ENCODE data around the gene RNF141. TPM values are rescaled to one million over a fixed set of nuclear protein-coding genes. Genes with fewer than 3 reads are reported as not detected.

RNF141 gene
- total and polyA plus RNA-seq, 10 of the 15 experiments (the other 5 are each of a cell fraction or from before 2014, with no cell fraction given): 7.6 to 36.8 (median 13.6) TPM

DNA sequence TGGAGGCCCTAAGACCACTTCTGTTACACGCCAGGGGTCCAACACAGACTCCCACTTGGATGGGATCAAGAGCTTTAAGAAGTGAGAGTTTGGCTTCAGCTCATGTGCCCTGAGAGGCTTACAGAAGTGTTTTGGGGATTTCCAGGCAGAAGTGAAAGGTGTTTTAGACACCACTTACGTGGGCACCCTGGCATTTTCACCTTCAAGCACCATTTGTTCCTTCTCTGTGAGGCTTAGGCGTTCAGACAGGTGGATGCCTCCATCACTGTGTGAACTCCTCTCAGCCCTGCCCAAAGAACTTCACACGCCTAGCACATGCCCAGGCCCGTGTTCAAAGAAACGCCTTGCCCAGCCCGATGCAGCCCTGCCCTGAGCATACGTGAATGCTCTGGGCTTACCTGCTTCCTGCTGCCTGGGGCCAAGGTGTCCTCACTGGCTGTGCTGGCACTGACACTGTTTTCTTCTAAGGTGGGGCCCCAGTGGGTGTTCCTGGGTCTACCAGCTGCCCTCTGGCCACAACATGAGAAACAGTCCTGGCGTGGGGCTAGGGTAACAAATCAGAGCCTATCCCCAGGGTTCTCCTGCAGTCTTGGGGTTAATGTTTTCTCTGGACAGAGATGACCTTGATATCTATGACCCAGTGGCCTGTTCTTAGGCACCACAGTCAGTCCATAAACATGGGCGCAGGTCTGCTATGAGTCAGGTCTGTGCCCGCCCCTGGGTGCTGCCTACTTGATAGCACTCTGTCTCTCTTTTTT, 51.9 kb downstream of the RNF141 start:
- ATAC-seq (peak; percentile 90), FAIRE-seq (peak; percentile 13)
- POLR2A ChIA-PET: interaction anchor here (0.6 to 2.3 kb wide), 6 partner anchors 19 to 320 kb away, joined by 3 to 12 read pairs (median 4); partner anchors contain the start of genes AMPD3, EIF4G2 and RNF141
- no peak for TF ChIP-seq ATF7 (IDR thresholded peaks at IDR 0.05; ENCODE audit: low read depth)
- no peak for TF ChIP-seq MTA3 (IDR thresholded peaks at IDR 0.05; ENCODE audit: borderline replicate concordance, low read length)
- TF ChIP-seq ESRRA (IDR thresholded peaks at IDR 0.05; ENCODE audit: low read length): no peak
- TF ChIP-seq MEF2A (IDR thresholded peaks at IDR 0.05; ENCODE audit: insufficient read depth, low read depth, low read length): no peak
- TF ChIP-seq, protein P1, sequence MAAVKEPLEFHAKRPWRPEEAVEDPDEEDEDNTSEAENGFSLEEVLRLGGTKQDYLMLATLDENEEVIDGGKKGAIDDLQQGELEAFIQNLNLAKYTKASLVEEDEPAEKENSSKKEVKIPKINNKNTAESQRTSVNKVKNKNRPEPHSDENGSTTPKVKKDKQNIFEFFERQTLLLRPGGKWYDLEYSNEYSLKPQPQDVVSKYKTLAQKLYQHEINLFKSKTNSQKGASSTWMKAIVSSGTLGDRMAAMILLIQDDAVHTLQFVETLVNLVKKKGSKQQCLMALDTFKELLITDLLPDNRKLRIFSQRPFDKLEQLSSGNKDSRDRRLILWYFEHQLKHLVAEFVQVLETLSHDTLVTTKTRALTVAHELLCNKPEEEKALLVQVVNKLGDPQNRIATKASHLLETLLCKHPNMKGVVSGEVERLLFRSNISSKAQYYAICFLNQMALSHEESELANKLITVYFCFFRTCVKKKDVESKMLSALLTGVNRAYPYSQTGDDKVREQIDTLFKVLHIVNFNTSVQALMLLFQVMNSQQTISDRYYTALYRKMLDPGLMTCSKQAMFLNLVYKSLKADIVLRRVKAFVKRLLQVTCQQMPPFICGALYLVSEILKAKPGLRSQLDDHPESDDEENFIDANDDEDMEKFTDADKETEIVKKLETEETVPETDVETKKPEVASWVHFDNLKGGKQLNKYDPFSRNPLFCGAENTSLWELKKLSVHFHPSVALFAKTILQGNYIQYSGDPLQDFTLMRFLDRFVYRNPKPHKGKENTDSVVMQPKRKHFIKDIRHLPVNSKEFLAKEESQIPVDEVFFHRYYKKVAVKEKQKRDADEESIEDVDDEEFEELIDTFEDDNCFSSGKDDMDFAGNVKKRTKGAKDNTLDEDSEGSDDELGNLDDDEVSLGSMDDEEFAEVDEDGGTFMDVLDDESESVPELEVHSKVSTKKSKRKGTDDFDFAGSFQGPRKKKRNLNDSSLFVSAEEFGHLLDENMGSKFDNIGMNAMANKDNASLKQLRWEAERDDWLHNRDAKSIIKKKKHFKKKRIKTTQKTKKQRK (IDR thresholded peaks at IDR 0.05; ENCODE audit: low read depth, low read length): no peak
- TF ChIP-seq POLR2A (IDR thresholded peaks at IDR 0.05; ENCODE audit: low read depth, low read length): no peak
- TF ChIP-seq TCF12 (IDR thresholded peaks at IDR 0.05; ENCODE audit: low read depth, low read length): peak; percentile 61; the same call in 1 of the 2 replicates
- TF ChIP-seq STAT1 (conservative IDR thresholded peaks at IDR 0.05): no peak
- TF ChIP-seq CHD1 (IDR thresholded peaks at IDR 0.05; ENCODE audit: low read depth, low read length): no peak
- TF ChIP-seq FOXM1 (IDR thresholded peaks at IDR 0.05; ENCODE audit: low read depth, low read length): no peak
- 0 out of 2 replicates have a peak, but pooled peaks have one; percentile 38 for TF ChIP-seq RCOR1 (conservative IDR thresholded peaks at IDR 0.05; ENCODE audit: low read depth, low read length)
- no peak for TF ChIP-seq BACH1 (IDR thresholded peaks at IDR 0.05; ENCODE audit: borderline replicate concordance)
- TF ChIP-seq ZNF207 (IDR thresholded peaks at IDR 0.05; ENCODE audit: borderline replicate concordance): no peak
- TF ChIP-seq NBN (IDR thresholded peaks at IDR 0.05): peak; percentile 44; the same call in 1 of the 2 replicates
- no peak for TF ChIP-seq POLR2AphosphoS2 (IDR thresholded peaks at IDR 0.05; ENCODE audit: low read depth, low read length)
- TF ChIP-seq BCLAF1 (IDR thresholded peaks at IDR 0.05): no peak
- TF ChIP-seq RUNX3 (IDR thresholded peaks at IDR 0.05; ENCODE audit: low read length): peak; percentile 49

More for the DNA sequence above, 51.9 kb downstream of the RNF141 start:
- no peaks in the 10 kb centered on the region for H4K20me1 ChIP-seq (ENCODE audit: control insufficient read depth, insufficient read depth)
- BruUV-seq (replicated peaks): no TSS peak
- H3K27me3 ChIP-seq (replicated peaks in 1 of 2; ENCODE audit: control insufficient read depth in 2 of 2, insufficient read depth in 2 of 2, low read length in 1 of 2): no peaks in the 10 kb centered on the region
- H3K4me3 ChIP-seq: no peak overlapping the region
- in situ Hi-C loops (cut with MboI): no loop called here
- DNase-seq (ENCODE audit: low read depth, low spot score): peak; percentile 63
- intact Hi-C loops (cut with micrococcal nuclease; ENCODE audit: unreplicated experiment): loop anchor here (2.0 kb wide), 1 partner anchor 30 kb away; no protein-coding TSS in a partner anchor
- H3K9ac ChIP-seq (ENCODE audit: control insufficient read depth, insufficient read depth, low read length): no peak overlapping the region
- peaks cover 0 to 5% of the 10 kb centered on the region in 2 experiments; a peak in 3 of 4 replicates for H3K36me3 ChIP-seq (ENCODE audit: control insufficient read depth in 2 of 2, insufficient read depth in 2 of 2, low read length in 1 of 2)
- 24% methylated on average over 11 of the region's 11 CpGs for whole genome bisulfite sequencing (ENCODE audit: insufficient coverage, insufficient replicate concordance, low lambda C conversion rate, missing lambda C conversion rate)
- no peak overlapping the region for H3K4me2 ChIP-seq (ENCODE audit: control insufficient read depth, insufficient read depth)
- no peak overlapping the region for H2AFZ ChIP-seq (ENCODE audit: control insufficient read depth, low read depth, low read length)
- CTCF ChIA-PET: interaction anchor here (0.6 to 2.7 kb wide), 17 partner anchors 10 to 1891 kb away, joined by 3 to 9 read pairs (median 4); partner anchors contain the start of genes AMPD3 and RNF141
- RAD21 ChIA-PET (ENCODE audit: unreplicated experiment): interaction anchor here (1.0 to 4.7 kb wide), 11 partner anchors 28 to 75 kb away, joined by 3 to 63 read pairs (median 6); partner anchors contain the start of gene AMPD3
- H3K9me3 ChIP-seq (replicated peaks; ENCODE audit: control insufficient read depth, insufficient read depth, low read length): no peaks in the 10 kb centered on the region; the same call in 2 of the 3 replicates
- peaks cover 14% of the 10 kb centered on the region for H3K4me1 ChIP-seq (ENCODE audit: control insufficient read depth, insufficient read depth, low read length)
- SMC1A ChIA-PET (ENCODE audit: uncharacterized antibody, unreplicated experiment): interaction anchor here (0.7 to 4.2 kb wide), 14 partner anchors 9 to 75 kb away, joined by 3 to 42 read pairs (median 5); partner anchors contain the start of genes AMPD3 and RNF141
- H3K27ac ChIP-seq (ENCODE audit: control insufficient read depth, insufficient read depth): no peak overlapping the region
- no peaks in the 10 kb centered on the region for H3K79me2 ChIP-seq (ENCODE audit: control insufficient read depth, insufficient read depth, low read length)

Data from GM12878 (cell line).